Measurements from ENCODE around the gene MRPS23. TPM values are rescaled to one million over a fixed set of nuclear protein-coding genes. Genes with fewer than 3 reads are reported as not detected.

MRPS23 gene
- total and polyA plus RNA-seq, 12 donors = 9.9 to 132 (median 75.5) TPM

GRCh38 chr17:57871863-57872262 is 22.0 kb upstream of the MRPS23 start:
- peaks cover 44 to 82% (median 71%) of the 10 kb centered on the region in 9 donors for H3K4me1 ChIP-seq
- H3K36me3 ChIP-seq = peaks cover 0 to 73% (median 30%) of the 10 kb centered on the region in 9 donors
- ATAC-seq (no peak), DNase-seq (no peak)
- H3K9me3 ChIP-seq = no peaks in the 10 kb centered on the region
- H3K27ac ChIP-seq = no peak overlapping the region
- H3K27me3 ChIP-seq = no peaks in the 10 kb centered on the region
- intact Hi-C loops (cut with DNase I) = loop anchor here in 1 of 10 donors (5.0 kb wide), 1 partner anchor 120 kb away; no protein-coding TSS in a partner anchor
- 89 to 94% methylated on average over 8 of the region's 8 CpGs for WGBS, 2 donors
- TF ChIP-seq CTCF (IDR thresholded peaks at IDR 0.05) = no peak
- H3K4me3 ChIP-seq = no peak overlapping the region

- peaks cover 42 to 79% (median 65%) of the 10 kb centered on the region in 9 donors for H3K4me1 ChIP-seq
- intact Hi-C loops (cut with DNase I) = loop anchor here in 1 of 10 donors (5.0 kb wide), 1 partner anchor 121 kb away; no protein-coding TSS in a partner anchor
- TF ChIP-seq CTCF (IDR thresholded peaks at IDR 0.05) = no peak
- WGBS, 2 donors = 88 to 89% methylated on average over 7 of the region's 7 CpGs
- no peak overlapping the region for H3K4me3 ChIP-seq
- H3K36me3 ChIP-seq = peaks cover 0 to 73% (median 34%) of the 10 kb centered on the region in 9 donors
- ATAC-seq (no peak), DNase-seq (no peak)
- H3K9me3 ChIP-seq = no peaks in the 10 kb centered on the region
- no peaks in the 10 kb centered on the region for H3K27me3 ChIP-seq
- no peak overlapping the region for H3K27ac ChIP-seq
These were observed 21.3 kb upstream of the MRPS23 start for GRCh38 chr17:57871155-57871554.

GRCh38 chr17:57870283-57870635 is 20.4 kb upstream of the MRPS23 start:
- Histone ChIP-seq H3K36me3 (peaks cover 0 to 79% (median 37%) of the 10 kb centered on the region in 9 donors), H3K27ac (no peak overlapping the region)

GRCh38 chr17:57869617-57870282 is 19.9 kb upstream of the MRPS23 start:
- Histone ChIP-seq H3K4me1 (peaks cover 29 to 65% (median 51%) of the 10 kb centered on the region in 9 donors), H3K4me3 (no peak overlapping the region), H3K36me3 (peaks cover 0 to 84% (median 37%) of the 10 kb centered on the region in 9 donors), H3K27me3 (no peaks in the 10 kb centered on the region), H3K9me3 (no peaks in the 10 kb centered on the region), H3K27ac (no peak overlapping the region)
- peak in 1 of 2 donors; percentile 6 for DNase-seq
- TF ChIP-seq CTCF (IDR thresholded peaks at IDR 0.05) = no peak
- intact Hi-C loops (cut with DNase I) = loop anchor here in 4 of 10 donors (5.0 to 10.0 kb wide), 2 partner anchors 123 to 215 kb away; partner anchors contain the start of gene DYNLL2 (in 2 of the 4)
- WGBS, 2 donors = 94 to 95% methylated on average over 9 of the region's 9 CpGs
- no peak for ATAC-seq

More at GRCh38 chr17:57870283-57870635, 20.4 kb upstream of the MRPS23 start:
- H3K27me3 ChIP-seq = no peaks in the 10 kb centered on the region
- H3K4me1 ChIP-seq = peaks cover 34 to 70% (median 56%) of the 10 kb centered on the region in 9 donors
- H3K9me3 ChIP-seq = no peaks in the 10 kb centered on the region
- intact Hi-C loops (cut with DNase I) = loop anchor here in 1 of 10 donors (5.0 kb wide), 1 partner anchor 122 kb away; no protein-coding TSS in a partner anchor
- H3K4me3 ChIP-seq = no peak overlapping the region
- TF ChIP-seq CTCF (IDR thresholded peaks at IDR 0.05) = no peak
- ATAC-seq (no peak), DNase-seq (no peak)

All from heart right ventricle (tissue), 16 donors.